ENCODE measurements around the gene ZNF423. TPM values are rescaled to one million over a fixed set of nuclear protein-coding genes. Genes with fewer than 3 reads are reported as not detected.

Gene ZNF423
- total RNA-seq, 1 donor from 2014 or later: 10.6 TPM

DNA sequence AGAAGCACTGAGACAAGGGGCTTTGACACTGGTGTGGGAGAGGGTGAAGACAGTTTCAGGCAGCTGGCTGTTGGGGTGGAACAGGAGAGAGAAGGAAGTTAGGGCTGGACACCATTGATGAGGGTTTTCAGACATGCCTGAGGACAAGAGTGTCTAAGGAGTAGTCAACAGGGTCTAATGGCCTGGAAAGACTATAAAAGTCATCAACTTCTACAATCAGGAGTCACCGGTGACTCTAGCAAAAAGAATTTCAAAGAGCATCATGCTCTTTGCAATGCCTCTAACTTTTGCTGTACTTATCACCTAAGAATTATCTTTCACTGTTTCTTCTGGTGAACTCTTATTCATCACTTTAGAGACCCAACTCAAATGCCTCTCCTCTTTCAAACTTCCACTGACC, 268.4 kb downstream of the ZNF423 start:
- H3K36me3 Mint-ChIP-seq (ENCODE audit: low read depth, unreplicated experiment): peaks cover 5% of the 10 kb centered on the region
- no peak overlapping the region for H3K4me3 ChIP-seq (ENCODE audit: insufficient read depth, low read depth, low read length)
- no peak overlapping the region for H3K27ac ChIP-seq (ENCODE audit: low read depth, low read length)
- peaks cover 8% of the 10 kb centered on the region for H3K9me3 Mint-ChIP-seq (ENCODE audit: unreplicated experiment)
- no peaks in the 10 kb centered on the region for H3K27me3 Mint-ChIP-seq (ENCODE audit: low read depth, unreplicated experiment)
- no peak overlapping the region for H3K4me3 Mint-ChIP-seq (ENCODE audit: unreplicated experiment)
- H3K9me3 ChIP-seq (ENCODE audit: insufficient read depth, low read depth, low read length): peaks cover 3% of the 10 kb centered on the region
- H3K4me1 Mint-ChIP-seq (ENCODE audit: low read depth, unreplicated experiment): peaks cover 18% of the 10 kb centered on the region
- DNase-seq (ENCODE audit: low read depth) (peak; percentile 11), FAIRE-seq (no peak)
- H3K9ac ChIP-seq (ENCODE audit: low read length): no peak overlapping the region
- H3K79me2 ChIP-seq (ENCODE audit: insufficient read depth, low read length): no peaks in the 10 kb centered on the region
- H3K4me2 ChIP-seq (ENCODE audit: low read length): no peak overlapping the region
- no peaks in the 10 kb centered on the region for H3K36me3 ChIP-seq (ENCODE audit: insufficient read depth, low read length)
- H3K27me3 ChIP-seq (ENCODE audit: insufficient read depth, low read length): no peaks in the 10 kb centered on the region
- no peak overlapping the region for H3K27ac Mint-ChIP-seq (ENCODE audit: unreplicated experiment)
- no peaks in the 10 kb centered on the region for H4K20me1 ChIP-seq (ENCODE audit: insufficient read depth, low read length)
- TF ChIP-seq, protein P1, sequence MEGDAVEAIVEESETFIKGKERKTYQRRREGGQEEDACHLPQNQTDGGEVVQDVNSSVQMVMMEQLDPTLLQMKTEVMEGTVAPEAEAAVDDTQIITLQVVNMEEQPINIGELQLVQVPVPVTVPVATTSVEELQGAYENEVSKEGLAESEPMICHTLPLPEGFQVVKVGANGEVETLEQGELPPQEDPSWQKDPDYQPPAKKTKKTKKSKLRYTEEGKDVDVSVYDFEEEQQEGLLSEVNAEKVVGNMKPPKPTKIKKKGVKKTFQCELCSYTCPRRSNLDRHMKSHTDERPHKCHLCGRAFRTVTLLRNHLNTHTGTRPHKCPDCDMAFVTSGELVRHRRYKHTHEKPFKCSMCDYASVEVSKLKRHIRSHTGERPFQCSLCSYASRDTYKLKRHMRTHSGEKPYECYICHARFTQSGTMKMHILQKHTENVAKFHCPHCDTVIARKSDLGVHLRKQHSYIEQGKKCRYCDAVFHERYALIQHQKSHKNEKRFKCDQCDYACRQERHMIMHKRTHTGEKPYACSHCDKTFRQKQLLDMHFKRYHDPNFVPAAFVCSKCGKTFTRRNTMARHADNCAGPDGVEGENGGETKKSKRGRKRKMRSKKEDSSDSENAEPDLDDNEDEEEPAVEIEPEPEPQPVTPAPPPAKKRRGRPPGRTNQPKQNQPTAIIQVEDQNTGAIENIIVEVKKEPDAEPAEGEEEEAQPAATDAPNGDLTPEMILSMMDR (IDR thresholded peaks at IDR 0.05; ENCODE audit: insufficient read depth, low read depth, low read length): no peak
- TF ChIP-seq EZH2 (IDR thresholded peaks at IDR 0.05; ENCODE audit: insufficient read depth, low read length): no peak
- H2AFZ ChIP-seq (ENCODE audit: low read depth, low read length): no peak overlapping the region
- H3K4me1 ChIP-seq (ENCODE audit: insufficient read depth, low read length): no peaks in the 10 kb centered on the region

DNA sequence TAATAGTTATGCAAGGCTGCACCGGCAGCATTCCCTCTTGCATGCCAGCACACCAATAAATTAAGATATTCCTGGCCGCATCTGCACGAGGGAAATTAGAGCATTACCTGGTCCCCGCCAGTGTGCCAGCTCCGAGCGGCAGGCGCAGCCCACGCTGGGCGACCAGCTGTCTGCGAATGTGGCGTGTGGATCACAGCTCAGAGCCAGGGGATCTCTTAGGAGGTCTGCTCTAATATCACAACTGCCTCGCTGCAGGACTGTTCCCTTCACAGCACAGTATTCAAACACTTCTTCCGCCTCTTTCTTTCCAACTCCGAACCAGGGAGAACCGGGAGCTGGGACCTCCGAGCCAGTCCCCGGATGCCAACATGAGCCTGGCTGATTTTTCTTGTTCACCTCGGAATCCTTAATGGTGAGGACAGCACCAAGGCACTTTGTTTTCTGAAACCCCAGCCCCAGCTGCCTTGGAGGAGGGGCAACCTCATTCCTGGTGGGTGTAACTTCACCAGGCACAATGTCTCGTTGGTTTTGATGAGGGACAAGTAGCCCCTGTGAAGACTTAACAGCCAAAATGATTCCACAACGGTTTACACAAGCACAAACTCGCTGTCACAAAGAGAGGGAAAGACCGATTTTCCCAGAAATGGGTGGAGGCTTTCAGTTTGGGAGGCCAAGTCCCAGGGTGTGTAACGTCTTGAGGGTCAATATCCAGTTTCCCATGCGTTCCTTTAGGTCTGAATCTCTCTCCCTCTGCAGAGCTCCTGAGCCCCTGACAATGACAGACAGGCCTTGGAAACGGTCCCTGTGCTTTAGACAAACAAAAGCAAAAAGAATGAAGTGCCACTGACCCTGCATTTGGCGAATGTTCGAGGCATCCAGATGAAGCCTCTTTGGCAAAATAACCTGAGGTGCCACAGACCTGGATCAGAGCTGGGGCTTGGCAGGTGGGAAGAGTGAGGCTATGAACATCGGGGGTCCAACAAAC, 269.2 kb downstream of the ZNF423 start:
- Mint-ChIP-seq H3K4me1 (ENCODE audit: low read depth, unreplicated experiment) (peaks cover 18% of the 10 kb centered on the region), H3K9me3 (ENCODE audit: unreplicated experiment) (peaks cover 8% of the 10 kb centered on the region), H3K27me3 (ENCODE audit: low read depth, unreplicated experiment) (no peaks in the 10 kb centered on the region), H3K36me3 (ENCODE audit: low read depth, unreplicated experiment) (peaks cover 5% of the 10 kb centered on the region), H3K27ac (ENCODE audit: unreplicated experiment) (no peak overlapping the region), H3K4me3 (ENCODE audit: unreplicated experiment) (no peak overlapping the region)
- FAIRE-seq (no peak), DNase-seq (ENCODE audit: low read depth) (no peak)
- H3K9ac ChIP-seq (ENCODE audit: low read length): no peak overlapping the region
- H3K9me3 ChIP-seq (ENCODE audit: insufficient read depth, low read depth, low read length): peaks cover 3% of the 10 kb centered on the region
- H3K4me3 ChIP-seq (ENCODE audit: insufficient read depth, low read depth, low read length): no peak overlapping the region
- H3K27ac ChIP-seq (ENCODE audit: low read depth, low read length): no peak overlapping the region
- no peaks in the 10 kb centered on the region for H3K27me3 ChIP-seq (ENCODE audit: insufficient read depth, low read length)
- H3K4me1 ChIP-seq (ENCODE audit: insufficient read depth, low read length): no peaks in the 10 kb centered on the region
- H3K79me2 ChIP-seq (ENCODE audit: insufficient read depth, low read length): no peaks in the 10 kb centered on the region
- no peaks in the 10 kb centered on the region for H3K36me3 ChIP-seq (ENCODE audit: insufficient read depth, low read length)
- H3K4me2 ChIP-seq (ENCODE audit: low read length): no peak overlapping the region
- H2AFZ ChIP-seq (ENCODE audit: low read depth, low read length): no peak overlapping the region
- H4K20me1 ChIP-seq (ENCODE audit: insufficient read depth, low read length): no peaks in the 10 kb centered on the region
- TF ChIP-seq, protein P1 (IDR thresholded peaks at IDR 0.05; ENCODE audit: insufficient read depth, low read depth, low read length): no peak
- TF ChIP-seq EZH2 (IDR thresholded peaks at IDR 0.05; ENCODE audit: insufficient read depth, low read length): no peak

Measured in astrocyte (in vitro differentiated cells and primary cell).